PC-9 (cell line): ENCODE measurements around the gene MDM4. TPM values are rescaled to one million over a fixed set of nuclear protein-coding genes. Genes with fewer than 3 reads are reported as not detected.
A peak's percentile ranks its signal among the peaks of the same experiment; 100 is the strongest.
"Not testable (repeated sequence)": the region's sequence is repeated elsewhere in the genome, so short reads cannot be mapped to it uniquely, and the experiment has no call there.

Experiments used
- BruUV-seq: library from RNA; stranded (reverse); fragments of 400-500 nt; replicated peaks from 2 replicates; lab custom pipeline; 2021; lab: Mats Ljungman, UMichigan
- CTCF ChIA-PET: fragments of 300-600 bp; sonication (Branson Sonifier 250); formaldehyde crosslinking; loops from one replicate; lab custom pipeline; 2022; ENCODE audit warnings: antibody characterized with exemption; lab: Charles Lee
- POLR2A ChIA-PET: fragments of 300-600 bp; sonication (Branson Sonifier 250); formaldehyde crosslinking; loops from one replicate; lab custom pipeline; 2022; ENCODE audit warnings: antibody characterized with exemption; ENCODE audit not compliant: unreplicated experiment; lab: Charles Lee
- DNase-seq, 2 experiments: peaks; one replicate each; pipeline versions ENCODE4 v3.0.0 to v3.0.0-alpha.2; 2015 to 2022; ENCODE audit warnings: mixed read lengths in 1 of 2
- H2AFZ ChIP-seq: fragments of 200-600 bp; sonication (generic); 2 replicates; pipeline ENCODE4 v1.8.1; 2017; ENCODE audit warnings: antibody characterized with exemption
- H3F3A ChIP-seq: fragments of 200-600 bp; sonication (generic); 2 replicates; pipeline ENCODE4 v1.8.1; 2017; ENCODE audit warnings: antibody characterized with exemption, mild to moderate bottlenecking, low read depth; ENCODE audit not compliant: insufficient read depth
- H3K27ac ChIP-seq: fragments of 200-600 bp; sonication (generic); 2 replicates; pipeline ENCODE4 v1.6.1; 2016; ENCODE audit warnings: mixed run types
- H3K27me3 ChIP-seq: fragments of 200-600 bp; sonication (generic); 2 replicates; pipeline ENCODE4 v1.6.1; 2016; ENCODE audit warnings: low read depth, mixed run types; ENCODE audit not compliant: insufficient read depth
- H3K36me3 ChIP-seq: fragments of 200-600 bp; sonication (generic); 2 replicates; pipeline ENCODE4 v1.6.1; 2016; ENCODE audit warnings: low read depth, mixed run types
- H3K4me1 ChIP-seq: fragments of 200-600 bp; sonication (generic); replicated peaks from 2 replicates; pipeline ENCODE4 v1.6.1; 2016; ENCODE audit warnings: mixed run types; ENCODE audit not compliant: insufficient read depth
- H3K4me2 ChIP-seq: fragments of 200-600 bp; sonication (generic); 2 replicates; pipeline ENCODE4 v1.6.1; 2017; ENCODE audit warnings: mixed run types
- H3K4me3 ChIP-seq: fragments of 200-600 bp; sonication (generic); 2 replicates; pipeline ENCODE4 v1.6.1; 2016; ENCODE audit warnings: mixed run types
- H3K79me2 ChIP-seq: fragments of 200-600 bp; sonication (generic); 2 replicates; pipeline ENCODE4 v1.6.1; 2017; ENCODE audit warnings: low read depth, mixed run types
- H3K9me2 ChIP-seq: fragments of 200-600 bp; sonication (generic); 2 replicates; pipeline ENCODE4 v1.8.1; 2017; ENCODE audit warnings: mild to moderate bottlenecking; ENCODE audit not compliant: insufficient read depth
- H3K9me3 ChIP-seq: fragments of 200-600 bp; sonication (generic); 2 replicates; pipeline ENCODE4 v1.8.1; 2016; ENCODE audit warnings: low read depth; ENCODE audit not compliant: insufficient read depth
- H4K20me1 ChIP-seq: fragments of 200-600 bp; sonication (generic); 2 replicates; pipeline ENCODE4 v1.8.1; 2017; ENCODE audit not compliant: insufficient read depth
- CTCF ChIP-seq: fragments of 200-600 bp; sonication (generic); conservative IDR thresholded peaks from 2 replicates; pipeline ENCODE4 v1.6.1; 2017; ENCODE audit warnings: mixed run types, antibody characterized with exemption, mild to moderate bottlenecking, moderate library complexity
- EZH2 ChIP-seq: fragments of 200-600 bp; sonication (generic); IDR thresholded peaks from 2 replicates; pipeline ENCODE4 v1.8.0; 2017; ENCODE audit warnings: antibody characterized with exemption, low read depth
- intact Hi-C: fragments of 100-400 bp; cut with micrococcal nuclease; formaldehyde crosslinking; loops from one replicate; pipeline ENCODE4 v1.10.0; 2022; ENCODE audit not compliant: unreplicated experiment
- total RNA-seq: library from RNA; stranded (reverse); gene quantifications from 2 replicates; pipeline ENCODE4 v1.2.3, GENCODE V29; 2021

Gene MDM4
- total RNA-seq, 1 experiment from 2014 or later: 69.2 TPM

- Histone ChIP-seq H3K9me2 (no peaks in the 10 kb centered on the region), H3K4me2 (no peak overlapping the region), H2AFZ (no peak overlapping the region), H3K4me1 (peaks cover 23% of the 10 kb centered on the region), H3K36me3 (peaks cover 4% of the 10 kb centered on the region), H3K79me2 (peaks cover 17% of the 10 kb centered on the region), H3K27ac (no peak overlapping the region), H3F3A (peaks cover 28% of the 10 kb centered on the region), H3K9me3 (no peaks in the 10 kb centered on the region), H3K27me3 (no peaks in the 10 kb centered on the region), H3K4me3 (no peak overlapping the region), H4K20me1 (no peaks in the 10 kb centered on the region)
- no peak for DNase-seq
- intact Hi-C loops: no loop called here
- CTCF ChIA-PET: no interaction called here
- POLR2A ChIA-PET: no interaction called here
- BruUV-seq: no TSS peak
- TF ChIP-seq CTCF (no peak), EZH2 (no peak)
Measured at GRCh38 chr1:204513117-204513716, 3.0 kb upstream of the MDM4 start.

GRCh38 chr1:204514828-204515227 is 1.4 kb upstream of the MDM4 start:
- Histone ChIP-seq H3K36me3 (peaks cover 18% of the 10 kb centered on the region), H3K9me2 (no peaks in the 10 kb centered on the region), H3F3A (peaks cover 13% of the 10 kb centered on the region; the same call in 1 of the 2 replicates), H3K4me2 (no peak overlapping the region), H3K4me1 (peaks cover 11% of the 10 kb centered on the region), H3K79me2 (peaks cover 33% of the 10 kb centered on the region), H4K20me1 (no peaks in the 10 kb centered on the region), H3K27ac (no peak overlapping the region), H2AFZ (no peak overlapping the region), H3K4me3 (no peak overlapping the region), H3K9me3 (no peaks in the 10 kb centered on the region), H3K27me3 (no peaks in the 10 kb centered on the region)
- BruUV-seq: no TSS peak
- TF ChIP-seq CTCF: no peak
- TF ChIP-seq EZH2: no peak
- POLR2A ChIA-PET: interaction anchor here (0.7 kb wide), 1 partner anchor 64 kb away, joined by 8 read pairs; no protein-coding TSS in a partner anchor
- CTCF ChIA-PET: interaction anchor here (0.6 kb wide), 1 partner anchor 216 kb away, joined by 6 read pairs; no protein-coding TSS in a partner anchor
- intact Hi-C loops: no loop called here
- DNase-seq: no peak

GRCh38 chr1:204517382-204517781 is 1.2 kb downstream of the MDM4 start:
- intact Hi-C loops, DNase-seq, H3K9me3 ChIP-seq, H4K20me1 ChIP-seq, CTCF ChIA-PET, H3K27me3 ChIP-seq, H3K9me2 ChIP-seq, H2AFZ ChIP-seq, BruUV-seq: not testable (repeated sequence)
- H3K36me3 ChIP-seq: peaks cover 34% of the 10 kb centered on the region
- H3K4me1 ChIP-seq: peaks cover 11% of the 10 kb centered on the region
- H3K27ac ChIP-seq: peak overlapping the region; percentile 94
- peak overlapping the region; percentile 70 for H3K4me3 ChIP-seq
- peak overlapping the region; percentile 76 for H3K4me2 ChIP-seq
- POLR2A ChIA-PET: interaction anchor here (0.6 kb wide), 1 partner anchor 136 kb away, joined by 3 read pairs; no protein-coding TSS in a partner anchor
- H3K79me2 ChIP-seq: peaks cover 59% of the 10 kb centered on the region
- H3F3A ChIP-seq: peaks cover 22% of the 10 kb centered on the region; the same call in 1 of the 2 replicates
